Measurements from ENCODE around the gene AFAP1.

The AFAP1 gene

GRCh38 chr4:7964459-7964858, 24.8 kb upstream of the AFAP1 start:
- H3K4me3 ChIP-seq, result no peak overlapping the region
- H3K27ac ChIP-seq, result no peak overlapping the region
- no peaks in the 10 kb centered on the region for H3K27me3 ChIP-seq
- H3K4me1 ChIP-seq, result peaks cover 0 to 40% (median 21%) of the 10 kb centered on the region in 4 donors
- intact Hi-C loops (cut with DNase I; ENCODE audit: low total_unique reads), result no loop called here
- no peaks in the 10 kb centered on the region for H3K36me3 ChIP-seq
- TF ChIP-seq CTCF (IDR thresholded peaks at IDR 0.05), result no peak
- DNase-seq, result no peak
- no peaks in the 10 kb centered on the region for H3K9me3 ChIP-seq

DNA sequence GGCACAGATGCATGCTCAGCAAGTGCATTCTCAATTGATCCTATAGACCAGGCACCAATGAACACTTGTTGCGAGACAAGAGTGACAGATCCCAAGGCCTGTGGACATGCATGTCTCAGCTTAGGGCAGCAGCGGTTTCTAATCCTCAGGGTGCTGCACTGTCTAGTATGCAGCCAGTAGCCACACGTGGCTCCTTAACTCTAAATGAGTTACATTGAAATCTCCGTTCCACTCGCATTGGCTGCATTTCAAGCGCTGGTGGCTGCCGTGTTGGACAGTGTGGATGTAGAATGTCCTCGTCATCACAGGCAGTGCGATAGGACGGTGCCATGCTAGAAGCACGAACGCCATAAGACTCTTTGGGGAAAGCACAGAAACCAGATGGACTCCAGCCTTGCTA, 24.0 kb upstream of the AFAP1 start:
- Histone ChIP-seq H3K9me3 (no peaks in the 10 kb centered on the region), H3K4me1 (peaks cover 0 to 32% (median 17%) of the 10 kb centered on the region in 4 donors), H3K36me3 (no peaks in the 10 kb centered on the region), H3K4me3 (no peak overlapping the region), H3K27ac (no peak overlapping the region), H3K27me3 (no peaks in the 10 kb centered on the region)
- TF ChIP-seq CTCF (IDR thresholded peaks at IDR 0.05), result no peak
- intact Hi-C loops (cut with DNase I; ENCODE audit: low total_unique reads), result no loop called here
- DNase-seq, result no peak

DNA sequence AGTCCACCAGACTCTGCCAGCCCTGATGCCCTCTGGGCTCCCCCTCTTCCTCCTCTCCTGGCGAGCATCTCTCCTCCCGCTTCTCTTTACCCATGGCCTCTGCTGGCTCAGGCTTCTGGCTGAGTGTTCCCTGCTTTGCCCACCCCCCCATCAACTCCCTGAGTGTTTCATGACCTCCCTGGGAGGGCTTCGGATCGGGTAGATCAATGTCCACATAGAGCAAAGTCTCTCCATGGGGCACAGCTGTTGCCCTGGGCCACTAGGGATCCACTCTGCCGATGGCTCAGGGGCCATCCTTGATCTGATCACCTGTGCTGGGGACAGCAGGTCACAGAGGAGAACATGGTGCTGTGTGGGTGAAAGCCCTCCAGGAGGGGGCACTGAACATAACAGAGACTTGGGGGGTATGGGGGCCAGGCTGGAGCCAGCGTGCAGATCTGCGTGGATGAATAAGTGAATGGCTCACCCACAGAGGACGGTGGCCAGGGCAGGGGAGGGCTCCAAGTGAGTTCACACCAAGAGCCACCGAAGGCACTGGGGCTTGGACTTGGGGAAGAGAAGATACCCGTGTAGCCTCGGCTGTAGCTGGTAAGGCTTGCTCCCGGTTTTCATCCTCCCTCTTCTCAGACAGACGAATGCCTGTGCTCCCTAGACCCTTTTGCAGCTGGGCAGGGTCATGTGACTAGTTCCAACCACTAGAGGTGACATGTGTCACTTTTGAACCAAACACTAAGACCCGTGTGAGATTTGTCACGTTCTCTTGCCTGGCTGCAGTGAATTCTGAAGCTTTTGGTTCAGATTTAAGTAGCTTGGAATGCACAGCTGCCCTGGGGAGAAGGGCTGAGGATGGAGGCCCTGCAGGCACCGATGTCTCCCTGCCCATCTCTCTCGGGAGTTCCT, 23.2 kb upstream of the AFAP1 start:
- intact Hi-C loops (cut with DNase I; ENCODE audit: low total_unique reads), result no loop called here

DNA sequence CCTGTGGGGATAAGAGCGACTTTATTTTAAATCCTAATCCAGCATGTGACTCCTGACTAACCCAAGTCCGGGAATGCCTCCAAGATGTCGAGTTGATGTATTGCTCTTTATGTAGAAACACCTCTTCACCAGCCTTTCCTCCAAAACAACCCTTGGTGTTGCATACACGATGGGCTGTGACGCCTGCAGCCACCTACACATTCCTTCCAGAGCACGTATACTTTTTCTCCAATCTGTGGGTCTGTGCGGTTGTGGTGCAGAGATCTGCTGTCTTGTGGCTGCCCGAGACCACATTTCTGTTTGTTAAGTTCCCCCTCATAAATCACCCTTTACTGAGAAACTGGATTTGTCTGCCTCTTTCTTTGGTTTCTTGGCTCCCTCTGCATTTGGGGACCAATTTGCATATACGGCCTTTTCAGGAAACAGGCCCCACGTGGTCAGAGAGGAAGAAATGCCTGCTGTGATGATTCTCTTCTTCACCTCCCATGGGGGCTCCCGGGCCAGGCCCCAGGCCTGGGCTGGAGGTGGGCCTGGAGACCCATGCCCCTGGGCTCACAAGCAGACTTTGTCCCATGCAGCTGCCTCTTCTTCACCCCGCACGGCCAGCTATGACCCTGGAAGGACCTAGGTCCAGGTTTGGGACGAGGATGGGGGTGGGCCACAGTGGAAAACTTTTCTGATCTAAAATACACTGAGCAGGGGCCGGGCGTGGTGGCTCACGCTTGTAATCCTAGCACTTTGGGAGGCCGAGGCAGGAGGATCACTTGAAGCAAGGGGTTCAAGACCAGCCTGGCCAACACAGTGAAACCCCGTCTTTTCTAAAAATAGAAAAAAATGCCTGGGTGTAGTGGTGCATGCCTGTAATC, 21.4 kb upstream of the AFAP1 start:
- intact Hi-C loops (cut with DNase I; ENCODE audit: low total_unique reads), result no loop called here
- Histone ChIP-seq H3K27me3 (no peaks in the 10 kb centered on the region), H3K27ac (peak overlapping the region; percentile 62 to 70), H3K9me3 (no peaks in the 10 kb centered on the region), H3K36me3 (no peaks in the 10 kb centered on the region), H3K4me1 (peaks cover 0 to 23% (median 19%) of the 10 kb centered on the region in 4 donors), H3K4me3 (no peak overlapping the region)
- peak in 1 of 2 experiments; percentile 13 for TF ChIP-seq CTCF (IDR thresholded peaks at IDR 0.05)
- peak in 1 of 2 donors; percentile 65 for DNase-seq

More for the DNA sequence above, 23.2 kb upstream of the AFAP1 start:
- Histone ChIP-seq H3K27me3 (no peaks in the 10 kb centered on the region), H3K4me3 (no peak overlapping the region), H3K9me3 (no peaks in the 10 kb centered on the region), H3K4me1 (peaks cover 0 to 24% (median 17%) of the 10 kb centered on the region in 4 donors), H3K27ac (no peak overlapping the region), H3K36me3 (no peaks in the 10 kb centered on the region)
- no peak for TF ChIP-seq CTCF (IDR thresholded peaks at IDR 0.05)
- DNase-seq, result no peak

- H3K4me1 ChIP-seq, result peaks cover 0 to 23% (median 19%) of the 10 kb centered on the region in 4 donors
- no peak for DNase-seq
- H3K27ac ChIP-seq, result peak overlapping the region; percentile 62 to 70
- no peak for TF ChIP-seq CTCF (IDR thresholded peaks at IDR 0.05)
- intact Hi-C loops (cut with DNase I; ENCODE audit: low total_unique reads), result no loop called here
- H3K36me3 ChIP-seq, result no peaks in the 10 kb centered on the region
- no peak overlapping the region for H3K4me3 ChIP-seq
- H3K27me3 ChIP-seq, result no peaks in the 10 kb centered on the region
- H3K9me3 ChIP-seq, result no peaks in the 10 kb centered on the region
Observed at GRCh38 chr4:7960017-7960789, 20.5 kb upstream of the AFAP1 start.
